ENCODE measurements around the gene MRPL34. TPM values are rescaled to one million over a fixed set of nuclear protein-coding genes. Genes with fewer than 3 reads are reported as not detected.
"Not testable (repeated sequence)": the region's sequence is repeated elsewhere in the genome, so short reads cannot be mapped to it uniquely, and the experiment has no call there.

The MRPL34 gene
- total RNA-seq, 1 donor from 2014 or later, result 23.7 TPM

DNA sequence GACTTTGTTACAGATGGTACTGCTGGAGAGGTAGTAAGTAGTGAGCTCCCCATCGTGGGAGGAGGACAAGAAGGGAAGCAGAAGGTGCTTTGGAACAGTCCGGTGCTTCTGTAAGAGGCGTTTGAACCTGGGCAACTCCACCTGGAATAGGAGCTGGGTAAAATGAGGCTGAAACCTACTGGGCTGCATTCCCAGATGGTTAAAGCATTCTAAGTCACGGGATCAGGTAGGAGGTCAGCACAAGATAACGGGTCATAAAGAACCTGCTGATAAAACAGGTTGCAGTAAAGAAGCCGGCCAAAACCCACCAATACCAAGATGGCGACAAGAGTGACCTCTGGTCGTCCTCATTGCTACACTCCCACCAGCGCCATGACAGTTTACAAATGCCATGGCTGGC, 18.9 kb upstream of the MRPL34 start:
- TF ChIP-seq, protein P1, sequence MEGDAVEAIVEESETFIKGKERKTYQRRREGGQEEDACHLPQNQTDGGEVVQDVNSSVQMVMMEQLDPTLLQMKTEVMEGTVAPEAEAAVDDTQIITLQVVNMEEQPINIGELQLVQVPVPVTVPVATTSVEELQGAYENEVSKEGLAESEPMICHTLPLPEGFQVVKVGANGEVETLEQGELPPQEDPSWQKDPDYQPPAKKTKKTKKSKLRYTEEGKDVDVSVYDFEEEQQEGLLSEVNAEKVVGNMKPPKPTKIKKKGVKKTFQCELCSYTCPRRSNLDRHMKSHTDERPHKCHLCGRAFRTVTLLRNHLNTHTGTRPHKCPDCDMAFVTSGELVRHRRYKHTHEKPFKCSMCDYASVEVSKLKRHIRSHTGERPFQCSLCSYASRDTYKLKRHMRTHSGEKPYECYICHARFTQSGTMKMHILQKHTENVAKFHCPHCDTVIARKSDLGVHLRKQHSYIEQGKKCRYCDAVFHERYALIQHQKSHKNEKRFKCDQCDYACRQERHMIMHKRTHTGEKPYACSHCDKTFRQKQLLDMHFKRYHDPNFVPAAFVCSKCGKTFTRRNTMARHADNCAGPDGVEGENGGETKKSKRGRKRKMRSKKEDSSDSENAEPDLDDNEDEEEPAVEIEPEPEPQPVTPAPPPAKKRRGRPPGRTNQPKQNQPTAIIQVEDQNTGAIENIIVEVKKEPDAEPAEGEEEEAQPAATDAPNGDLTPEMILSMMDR (IDR thresholded peaks at IDR 0.05; ENCODE audit: insufficient read depth, low read length, severe bottlenecking), result no peak
- H3K36me3 ChIP-seq (ENCODE audit: control insufficient read depth, insufficient read depth, low read length), result no peaks in the 10 kb centered on the region
- no peak for FAIRE-seq
- DNase-seq (ENCODE audit: low read depth), result no peak
- no peak overlapping the region for H3K4me3 ChIP-seq (ENCODE audit: low read depth, low read length)
- no peaks in the 10 kb centered on the region for H3K27me3 ChIP-seq (ENCODE audit: control insufficient read depth, insufficient read depth, low read length)

DNA sequence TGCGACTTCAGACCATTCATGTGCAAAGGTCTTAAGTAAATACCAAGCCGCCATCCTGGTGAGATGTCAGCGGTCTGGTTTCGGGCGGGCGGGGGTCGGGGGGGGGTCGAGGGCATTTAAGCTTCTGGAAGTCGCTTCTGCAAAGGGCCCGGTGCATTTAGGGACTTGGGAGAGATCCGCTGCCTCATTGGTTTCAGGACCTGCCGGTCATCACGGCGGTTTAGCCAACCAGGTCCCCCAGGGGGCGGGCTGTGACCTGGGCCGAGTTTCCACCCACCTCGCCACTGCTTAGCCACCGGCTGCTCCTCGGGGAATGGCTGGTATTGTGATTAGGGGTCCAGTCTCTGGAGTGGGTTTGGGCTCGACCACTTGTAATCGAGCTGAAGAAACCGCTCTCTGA, 16.2 kb upstream of the MRPL34 start:
- TF ChIP-seq, protein P1 (IDR thresholded peaks at IDR 0.05; ENCODE audit: insufficient read depth, low read length, severe bottlenecking), result no peak
- Histone ChIP-seq H3K36me3 (ENCODE audit: control insufficient read depth, insufficient read depth, low read length) (peaks cover under 1% of the 10 kb centered on the region), H3K27me3 (ENCODE audit: control insufficient read depth, insufficient read depth, low read length) (no peaks in the 10 kb centered on the region), H3K4me3 (ENCODE audit: low read depth, low read length) (no peak overlapping the region)
- FAIRE-seq, result no peak
- DNase-seq (ENCODE audit: low read depth), result peak; percentile 57

DNA sequence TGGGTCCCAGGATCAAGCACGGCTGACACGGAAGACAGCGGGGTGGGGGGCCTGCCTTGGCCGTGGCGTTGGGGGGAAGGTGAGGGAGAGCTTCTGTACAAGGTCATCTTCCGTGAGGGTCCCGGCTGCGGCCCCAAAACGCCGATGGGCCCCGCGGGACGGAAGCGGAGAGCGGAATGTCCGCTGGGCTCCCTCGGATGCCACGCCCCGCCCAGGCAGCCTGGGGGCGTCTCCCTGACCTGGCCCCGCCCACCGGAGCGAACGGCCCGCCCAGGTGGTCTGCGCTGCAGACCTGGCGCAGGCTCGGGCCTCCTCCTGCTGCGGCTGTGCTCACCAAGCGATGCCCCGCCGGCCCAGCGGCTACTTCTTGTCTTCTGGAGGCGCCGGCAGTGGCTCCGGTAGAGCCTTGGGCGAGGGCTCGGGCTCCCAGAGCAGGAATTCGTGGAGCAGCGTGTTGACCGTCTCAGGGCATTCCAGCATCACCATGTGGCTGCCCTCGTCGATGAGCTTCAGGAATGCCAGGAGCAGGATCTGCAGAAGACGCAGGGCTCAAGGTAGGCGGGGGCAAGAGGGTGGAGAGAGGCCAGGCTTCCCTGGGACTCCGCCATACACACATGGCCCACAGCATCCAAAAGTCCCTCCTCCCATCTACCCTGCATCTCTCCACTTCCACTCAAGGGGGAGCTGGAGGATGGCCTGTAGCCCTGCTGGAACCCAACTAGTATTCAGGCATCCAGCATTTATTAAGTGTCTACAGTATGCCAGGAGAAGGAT, 13.2 kb upstream of the MRPL34 start:
- DNase-seq (ENCODE audit: low read depth), result peak; percentile 81
- TF ChIP-seq, protein P1 (IDR thresholded peaks at IDR 0.05; ENCODE audit: insufficient read depth, low read length, severe bottlenecking), result peak; percentile 79

GRCh38 chr19:17293605-17294004, 12.1 kb upstream of the MRPL34 start:
- TF ChIP-seq, protein P1 (IDR thresholded peaks at IDR 0.05; ENCODE audit: insufficient read depth, low read length, severe bottlenecking), result no peak
- peaks cover 2% of the 10 kb centered on the region for H3K36me3 ChIP-seq (ENCODE audit: control insufficient read depth, insufficient read depth, low read length)
- H3K27me3 ChIP-seq (ENCODE audit: control insufficient read depth, insufficient read depth, low read length), result no peaks in the 10 kb centered on the region
- no peak overlapping the region for H3K4me3 ChIP-seq (ENCODE audit: low read depth, low read length)
- no peak for DNase-seq (ENCODE audit: low read depth)
- FAIRE-seq, result no peak

More for the DNA sequence above, 13.2 kb upstream of the MRPL34 start:
- Histone ChIP-seq H3K36me3 (ENCODE audit: control insufficient read depth, insufficient read depth, low read length) (peaks cover 2% of the 10 kb centered on the region), H3K4me3 (ENCODE audit: low read depth, low read length) (peak overlapping the region; percentile 46), H3K27me3 (ENCODE audit: control insufficient read depth, insufficient read depth, low read length) (no peaks in the 10 kb centered on the region)
- no peak for FAIRE-seq

DNA sequence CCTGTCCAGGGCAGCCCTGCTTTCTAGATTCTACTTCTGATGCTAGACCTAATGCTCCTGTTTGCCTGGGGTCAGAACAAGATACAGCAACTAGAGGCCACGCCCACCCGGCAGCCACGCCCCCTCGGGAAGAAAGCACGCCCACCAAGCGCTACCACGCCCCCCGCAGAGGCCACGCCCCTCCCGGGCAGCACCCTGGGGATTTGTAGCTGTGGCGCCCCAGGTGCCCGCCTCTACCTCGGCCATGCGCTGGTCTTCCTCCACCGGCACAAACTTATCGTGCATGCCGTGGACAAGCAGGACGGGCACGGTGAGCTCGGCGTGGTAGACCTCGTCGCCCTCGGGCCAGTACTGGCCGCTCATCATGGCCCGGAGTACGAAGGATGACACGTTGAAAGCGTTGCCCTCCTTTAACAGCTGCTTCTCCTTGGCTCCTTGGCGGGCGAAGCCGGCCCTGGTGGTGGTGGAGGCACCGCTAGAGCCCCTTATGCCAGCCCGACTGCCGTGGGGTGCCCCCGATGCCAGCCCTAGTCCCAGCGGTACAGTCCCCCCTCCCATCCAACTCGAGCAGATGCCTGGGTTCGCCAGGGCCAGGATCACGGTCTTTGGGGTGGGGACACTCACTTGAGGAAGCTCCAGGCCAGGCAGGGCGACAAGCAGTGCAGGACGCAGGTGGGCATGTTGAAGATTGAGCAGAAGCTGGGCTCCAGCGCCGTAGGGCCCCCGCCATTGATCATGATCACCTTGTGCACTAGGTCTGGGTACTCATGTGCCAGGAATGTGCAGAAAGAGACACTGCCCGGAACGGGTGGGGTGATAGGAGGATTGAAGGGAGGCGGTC, 11.4 kb upstream of the MRPL34 start:
- Histone ChIP-seq H3K4me3 (ENCODE audit: low read depth, low read length) (no peak overlapping the region), H3K27me3 (ENCODE audit: control insufficient read depth, insufficient read depth, low read length) (no peaks in the 10 kb centered on the region), H3K36me3 (ENCODE audit: control insufficient read depth, insufficient read depth, low read length) (peaks cover 2% of the 10 kb centered on the region)
- TF ChIP-seq, protein P1 (IDR thresholded peaks at IDR 0.05; ENCODE audit: insufficient read depth, low read length, severe bottlenecking), result no peak
- DNase-seq (ENCODE audit: low read depth) (no peak), FAIRE-seq (no peak)

- H3K36me3 ChIP-seq (ENCODE audit: control insufficient read depth, insufficient read depth, low read length); DNase-seq (ENCODE audit: low read depth); FAIRE-seq; H3K27me3 ChIP-seq (ENCODE audit: control insufficient read depth, insufficient read depth, low read length); H3K4me3 ChIP-seq (ENCODE audit: low read depth, low read length): not testable (repeated sequence)
Observed at GRCh38 chr19:17295551-17295950, 10.1 kb upstream of the MRPL34 start.

Measured in bronchial epithelial cell (primary cell).